Liver (tissue), 9 donors: ENCODE measurements around the gene CUX1. TPM values are rescaled to one million over a fixed set of nuclear protein-coding genes. Genes with fewer than 3 reads are reported as not detected.

Source experiments
- DNase-seq: peaks from one replicate; pipeline ENCODE4 v3.0.0-alpha.2; 2017; ENCODE audit warnings: low spot score
- H3K27ac ChIP-seq, 2 donors: one replicate each; pipeline ENCODE4 v1.7.0; 2013; ENCODE audit warnings: inconsistent platforms in 2 of 2, low read length in 2 of 2, control low read depth in 1 of 2, low read depth in 1 of 2, mild to moderate bottlenecking in 1 of 2
- H3K27me3 ChIP-seq, 4 donors: one replicate each; pipeline versions ENCODE4 v1.6.1 to v1.7.0; 2013; ENCODE audit warnings: low read length in 3 of 4, inconsistent platforms in 1 of 4, mild to moderate bottlenecking in 1 of 4, moderate library complexity in 1 of 4; ENCODE audit not compliant: control insufficient read depth in 4 of 4, insufficient read depth in 4 of 4
- H3K36me3 ChIP-seq, 4 donors: one replicate each; pipeline versions ENCODE4 v1.6.1 to v1.7.0; 2013; ENCODE audit warnings: low read length in 3 of 4, mild to moderate bottlenecking in 3 of 4, low read depth in 1 of 4, moderate library complexity in 1 of 4; ENCODE audit not compliant: control insufficient read depth in 4 of 4, insufficient read depth in 3 of 4
- H3K4me1 ChIP-seq, 4 donors: one replicate each; pipeline versions ENCODE4 v1.6.1 to v1.7.0; 2013; ENCODE audit warnings: low read length in 3 of 4, mild to moderate bottlenecking in 3 of 4, moderate library complexity in 1 of 4; ENCODE audit not compliant: control insufficient read depth in 4 of 4, insufficient read depth in 4 of 4
- H3K4me3 ChIP-seq, 3 donors: one replicate each; pipeline versions ENCODE4 v1.6.1 to v1.7.0; 2013; ENCODE audit warnings: low read length in 3 of 3, control low read depth in 1 of 3, low read depth in 1 of 3, mild to moderate bottlenecking in 1 of 3
- H3K9ac ChIP-seq, 2 donors: one replicate each; pipeline ENCODE4 v1.7.0; 2013; ENCODE audit warnings: low read length in 2 of 2, mild to moderate bottlenecking in 2 of 2, moderate library complexity in 2 of 2, control low read depth in 1 of 2, low read depth in 1 of 2
- H3K9me3 ChIP-seq, 4 donors: one replicate each; pipeline versions ENCODE4 v1.6.1 to v1.7.0; 2013; ENCODE audit warnings: low read length in 3 of 4; ENCODE audit not compliant: control insufficient read depth in 4 of 4
- ATF3 ChIP-seq: IDR thresholded peaks from 2 replicates; pipeline ENCODE4 v1.6.1; 2016; ENCODE audit warnings: antibody characterized with exemption
- CTCF ChIP-seq: fragments of 150-350 bp; IDR thresholded peaks from 2 replicates; pipeline ENCODE4 v1.5.1; 2017; ENCODE audit warnings: improper control_type of control experiment, low read depth, low read length; ENCODE audit not compliant: missing input control
- EGR1 ChIP-seq, 2 donors: IDR thresholded peaks; 2 replicates each; pipeline ENCODE4 v1.6.1; 2016 to 2018; ENCODE audit warnings: antibody characterized with exemption in 2 of 2, low read depth in 2 of 2
- FOXA1 ChIP-seq: IDR thresholded peaks from 2 replicates; pipeline ENCODE4 v1.6.1; 2016; ENCODE audit warnings: antibody characterized with exemption
- FOXA2 ChIP-seq: IDR thresholded peaks from 2 replicates; pipeline ENCODE4 v1.6.1; 2016; ENCODE audit warnings: antibody characterized with exemption
- GABPA ChIP-seq, 2 donors: IDR thresholded peaks in 1 of 2; conservative IDR thresholded peaks in 1 of 2; 2 replicates each; pipeline ENCODE4 v1.6.1; 2016; ENCODE audit warnings: antibody characterized with exemption in 2 of 2, mild to moderate bottlenecking in 1 of 2, moderate library complexity in 1 of 2
- HNF4A ChIP-seq, 2 donors: conservative IDR thresholded peaks; 2 replicates each; pipeline ENCODE4 v1.6.1; 2016; ENCODE audit warnings: antibody characterized with exemption in 2 of 2, mild to moderate bottlenecking in 2 of 2
- HNF4G ChIP-seq: IDR thresholded peaks from 2 replicates; pipeline ENCODE4 v1.6.1; 2016; ENCODE audit warnings: antibody characterized with exemption
- JUND ChIP-seq, 2 donors: IDR thresholded peaks; 2 replicates each; pipeline ENCODE4 v1.6.1; 2016; ENCODE audit warnings: antibody characterized with exemption in 2 of 2
- MAX ChIP-seq: IDR thresholded peaks from 2 replicates; pipeline ENCODE4 v1.6.1; 2016; ENCODE audit warnings: antibody characterized with exemption
- NR2F2 ChIP-seq: IDR thresholded peaks from 2 replicates; pipeline ENCODE4 v1.6.1; 2016; ENCODE audit warnings: antibody characterized with exemption
- RAD21 ChIP-seq, 2 donors: IDR thresholded peaks; 2 replicates each; pipeline ENCODE4 v1.6.1; 2016; ENCODE audit warnings: antibody characterized with exemption in 2 of 2, mild to moderate bottlenecking in 2 of 2
- REST ChIP-seq: IDR thresholded peaks from 2 replicates; pipeline ENCODE4 v1.6.1; 2016; ENCODE audit warnings: antibody characterized with exemption, mild to moderate bottlenecking
- RXRA ChIP-seq, 2 donors: IDR thresholded peaks; 2 replicates each; pipeline ENCODE4 v1.6.1; 2017 to 2018; ENCODE audit warnings: antibody characterized with exemption in 2 of 2, mild to moderate bottlenecking in 1 of 2
- SP1 ChIP-seq: IDR thresholded peaks from 2 replicates; pipeline ENCODE4 v1.6.1; 2018; ENCODE audit warnings: antibody characterized with exemption, mild to moderate bottlenecking
- TAF1 ChIP-seq: conservative IDR thresholded peaks from 2 replicates; pipeline ENCODE4 v1.6.1; 2016; ENCODE audit warnings: antibody characterized with exemption, mild to moderate bottlenecking
- YY1 ChIP-seq: IDR thresholded peaks from 2 replicates; pipeline ENCODE4 v1.6.1; 2016; ENCODE audit warnings: antibody characterized with exemption, mild to moderate bottlenecking
- ZBTB33 ChIP-seq: IDR thresholded peaks from 2 replicates; pipeline ENCODE4 v1.6.1; 2016; ENCODE audit warnings: antibody characterized with exemption
- WGBS: extraction: QIAGEN DNeasy Blood & Tissue Kit; methylation state at CpG from one replicate; pipeline ENCODE4 v1.1.7; 2013; 5-methylcytosine and 5-hydroxymethylcytosine counted together
- polyA plus RNA-seq, 2 donors: library from polyadenylated mRNA; stranded (reverse) in 1 of 2; unstranded in 1 of 2; fragments of 200-250 nt in 1 of 2; fragments of >200 nt in 1 of 2; fragmentation: Nextera tagmentation in 1 of 2; extraction: Ambion mirVana in 1 of 2; gene quantifications; one replicate each; pipeline versions ENCODE4 v1.2.1 to v1.2.3, GENCODE V29; 2013 to 2015
- total RNA-seq, 2 donors: library from RNA; depleted of rRNA; stranded (reverse); fragments of >200 nt; gene quantifications; one replicate each; pipeline ENCODE4 v1.2.3, GENCODE V29; 2014
- donor health status: healthy.
- donor health status: healthy.
- donor health status: healthy.
- donor health status: healthy.
- donor health status: healthy.

The CUX1 gene
- total and polyA plus RNA-seq, 4 donors = 18.6 to 40.6 (median 21.4) TPM

GRCh38 chr7:102178410-102178809, 361.0 kb downstream of the CUX1 start:
- H3K9me3 ChIP-seq = no peaks in the 10 kb centered on the region
- 93% methylated on average over 18 of the region's 18 CpGs for WGBS
- no peaks in the 10 kb centered on the region for H3K27me3 ChIP-seq
- no peak for DNase-seq
- H3K4me3 ChIP-seq = no peak overlapping the region
- H3K9ac ChIP-seq = no peak overlapping the region
- H3K4me1 ChIP-seq = no peaks in the 10 kb centered on the region
- TF ChIP-seq HNF4G (no peak), HNF4A (conservative IDR thresholded peaks at IDR 0.05) (no peak), ATF3 (no peak), RXRA (IDR thresholded peaks at IDR 0.05) (no peak), YY1 (no peak), ZBTB33 (no peak), SP1 (no peak), NR2F2 (no peak), REST (no peak), GABPA (IDR thresholded peaks at IDR 0.05 in 1 of 2, conservative IDR thresholded peaks at IDR 0.05 in 1 of 2) (no peak), RAD21 (IDR thresholded peaks at IDR 0.05) (no peak), FOXA2 (no peak), JUND (IDR thresholded peaks at IDR 0.05) (no peak), FOXA1 (no peak), MAX (no peak), CTCF (no peak), TAF1 (no peak), EGR1 (IDR thresholded peaks at IDR 0.05; ENCODE audit: low read depth in 2 of 2) (no peak)
- H3K27ac ChIP-seq = no peak overlapping the region
- peaks cover 4 to 26% (median 8%) of the 10 kb centered on the region in 4 donors for H3K36me3 ChIP-seq
